GM21529 (cell line): ENCODE results near the gene RABL6.
"Not testable (repeated sequence)": the region's sequence is repeated elsewhere in the genome, so short reads cannot be mapped to it uniquely, and the experiment has no call there.

Source experiments
- ATAC-seq: cut with Tn5 transposase; IDR thresholded peaks from one replicate; pipeline ENCODE4 v1.9.1; 2021; ENCODE audit not compliant: unreplicated experiment

Gene RABL6

GRCh38 chr9:136833381-136834048 lies 25.8 kb downstream of the RABL6 start:
- ATAC-seq, result not testable (repeated sequence)

- no peak for ATAC-seq
These were observed 27.6 kb downstream of the RABL6 start for GRCh38 chr9:136835162-136835931.

DNA sequence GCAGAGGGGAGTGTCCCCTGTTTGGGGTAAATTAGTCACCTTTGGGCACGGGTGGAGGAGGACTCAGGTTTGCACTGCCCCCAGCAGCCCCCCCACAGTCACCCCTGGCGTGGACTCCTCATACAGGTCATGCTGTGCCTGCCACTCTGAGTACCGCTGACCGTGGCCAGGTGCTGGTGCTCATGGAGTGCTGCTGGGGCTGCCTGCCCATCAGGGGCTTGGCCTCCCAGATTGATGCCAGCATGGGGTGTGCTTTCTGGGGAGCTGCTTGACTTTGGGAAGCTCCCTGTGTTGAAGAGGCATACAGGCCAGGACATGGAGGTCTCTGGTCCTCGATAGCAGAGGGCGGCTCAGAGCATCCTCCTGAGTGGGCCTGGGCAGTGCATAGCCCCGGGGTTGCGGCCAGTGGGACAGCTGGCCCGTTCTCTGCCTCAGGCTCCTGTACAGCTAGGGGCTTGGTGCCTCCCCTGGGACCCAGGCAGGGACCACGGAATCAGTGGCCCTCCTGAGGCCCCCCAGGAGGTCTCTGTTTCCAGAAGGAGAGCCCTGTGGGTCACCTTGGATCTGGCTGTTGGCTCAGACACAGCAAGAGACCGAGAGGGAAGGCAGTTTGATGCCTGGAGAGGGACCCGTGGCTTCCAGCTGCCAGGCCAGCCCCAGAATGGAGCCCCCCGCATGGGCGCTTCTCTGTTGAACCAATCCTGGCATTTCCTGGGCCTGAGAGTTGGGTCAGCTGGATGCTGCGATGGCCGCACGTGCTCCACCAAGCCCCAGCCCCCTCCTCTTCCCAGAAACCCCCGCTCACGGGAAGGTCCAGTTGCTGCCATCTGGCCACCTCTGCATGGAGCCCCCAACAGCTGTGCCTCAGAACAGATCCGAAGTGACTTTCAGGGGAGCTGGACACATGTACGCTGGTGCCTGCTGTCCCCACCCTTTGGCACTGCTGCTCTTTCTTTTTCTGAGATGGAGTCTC lies 28.5 kb downstream of the RABL6 start:
- no peak for ATAC-seq

DNA sequence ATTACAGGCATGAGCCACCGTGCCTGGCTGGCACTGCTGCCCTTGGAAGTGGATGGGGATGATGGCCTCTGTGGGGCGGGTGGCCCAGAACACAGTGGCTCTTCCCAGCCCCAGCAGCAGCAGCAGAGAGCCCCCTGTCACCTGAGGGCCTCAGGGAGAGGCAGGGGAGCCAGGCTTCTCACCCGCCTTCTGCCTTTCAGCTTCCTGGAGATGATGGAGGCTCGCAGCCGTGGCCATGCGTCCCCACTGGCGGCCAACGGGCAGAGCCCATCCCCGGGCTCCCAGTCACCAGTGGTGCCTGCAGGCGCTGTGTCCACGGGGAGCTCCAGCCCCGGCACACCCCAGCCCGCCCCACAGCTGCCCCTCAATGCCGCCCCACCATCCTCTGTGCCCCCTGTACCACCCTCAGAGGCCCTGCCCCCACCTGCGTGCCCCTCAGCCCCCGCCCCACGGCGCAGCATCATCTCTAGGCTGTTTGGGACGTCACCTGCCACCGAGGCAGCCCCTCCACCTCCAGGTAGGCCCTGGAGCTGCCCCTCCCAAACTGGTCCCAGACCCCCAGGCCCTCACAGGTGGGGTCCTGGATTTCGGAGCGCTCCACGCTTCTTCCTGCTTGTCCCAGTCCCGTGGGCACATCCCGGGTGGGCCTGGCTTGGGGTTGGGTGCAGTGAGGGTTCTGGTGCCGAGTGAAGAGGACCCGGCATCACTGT lies 29.6 kb downstream of the RABL6 start:
- no peak for ATAC-seq

- ATAC-seq, result not testable (repeated sequence)
These were observed 30.1 kb downstream of the RABL6 start for GRCh38 chr9:136837856-136838277.

GRCh38 chr9:136838314-136839228 lies 30.8 kb downstream of the RABL6 start:
- no peak for ATAC-seq

DNA sequence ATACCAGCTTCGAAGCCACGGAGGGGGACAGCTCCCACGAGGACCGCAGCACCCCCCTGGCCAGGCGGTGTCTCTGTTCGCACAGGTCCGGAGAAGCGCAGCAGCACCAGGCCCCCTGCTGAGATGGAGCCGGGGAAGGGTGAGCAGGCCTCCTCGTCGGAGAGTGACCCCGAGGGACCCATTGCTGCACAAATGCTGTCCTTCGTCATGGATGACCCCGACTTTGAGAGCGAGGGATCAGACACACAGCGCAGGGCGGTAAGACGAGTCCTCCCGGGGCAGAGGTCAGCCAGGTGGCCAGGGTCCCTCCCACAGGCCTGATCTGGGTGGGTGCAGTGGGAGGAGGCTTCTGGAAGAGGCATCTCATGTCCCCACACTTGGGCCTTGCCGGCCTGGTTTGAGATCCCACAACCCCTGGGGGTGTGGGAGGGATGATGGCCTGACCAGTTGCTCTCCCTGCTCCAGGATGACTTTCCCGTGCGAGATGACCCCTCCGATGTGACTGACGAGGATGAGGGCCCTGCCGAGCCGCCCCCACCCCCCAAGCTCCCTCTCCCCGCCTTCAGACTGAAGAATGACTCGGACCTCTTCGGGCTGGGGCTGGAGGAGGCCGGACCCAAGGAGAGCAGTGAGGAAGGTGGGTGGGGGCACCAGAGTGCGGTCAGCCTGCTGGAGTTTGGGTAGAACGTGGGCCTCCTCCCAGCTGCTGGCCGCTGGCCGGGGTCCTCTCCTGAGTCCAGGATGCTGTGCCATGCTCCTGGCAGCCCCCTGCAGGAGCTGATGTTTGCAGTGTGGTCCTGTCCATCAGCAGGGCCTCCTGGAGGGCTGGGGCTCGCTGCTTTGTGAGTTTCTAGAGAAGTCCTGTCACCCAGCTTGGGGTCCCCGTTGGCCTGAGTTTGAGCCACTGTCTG lies 31.7 kb downstream of the RABL6 start:
- ATAC-seq, result no peak

GRCh38 chr9:136840140-136840876 lies 32.6 kb downstream of the RABL6 start:
- no peak for ATAC-seq

- ATAC-seq, result no peak
These were observed 33.3 kb downstream of the RABL6 start for GRCh38 chr9:136840877-136841645.

GRCh38 chr9:136841646-136842379 lies 34.1 kb downstream of the RABL6 start:
- not testable (repeated sequence) for ATAC-seq

DNA sequence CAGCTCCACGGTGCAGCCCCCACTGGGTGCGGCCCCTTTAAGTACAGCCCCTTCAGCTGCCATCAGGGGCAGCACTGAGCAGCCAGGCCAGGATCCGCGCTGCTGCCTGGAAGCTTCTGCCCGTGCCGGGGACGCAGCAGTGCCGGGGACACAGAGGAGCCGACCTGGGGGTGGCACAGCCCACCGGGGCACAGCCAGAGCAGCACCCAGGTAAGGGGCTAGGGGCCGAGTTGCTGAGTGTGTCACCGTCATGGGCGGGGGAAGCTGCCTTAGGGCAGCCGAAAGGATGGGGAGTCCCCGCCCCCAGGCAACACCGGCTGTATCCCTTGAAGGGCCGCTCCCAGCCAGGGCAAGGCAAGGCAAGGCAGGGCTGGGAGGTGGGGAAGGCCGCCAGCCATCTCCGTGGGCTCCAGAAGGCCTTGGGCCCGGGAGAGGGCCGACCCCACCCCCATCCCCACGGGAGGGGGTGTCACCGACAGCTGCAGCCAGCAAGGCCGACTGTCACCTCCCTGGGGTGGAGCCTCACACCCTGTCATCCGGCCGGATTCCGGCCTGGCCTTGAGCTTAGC lies 34.7 kb downstream of the RABL6 start, which contains the start of gene AJM1:
TSS of gene AJM1 (plus strand) at position 99 of the 569 bp plus-strand sequence. CDS start 1,937 bp downstream, outside the sequence.
- ATAC-seq, result peak; percentile 71

DNA sequence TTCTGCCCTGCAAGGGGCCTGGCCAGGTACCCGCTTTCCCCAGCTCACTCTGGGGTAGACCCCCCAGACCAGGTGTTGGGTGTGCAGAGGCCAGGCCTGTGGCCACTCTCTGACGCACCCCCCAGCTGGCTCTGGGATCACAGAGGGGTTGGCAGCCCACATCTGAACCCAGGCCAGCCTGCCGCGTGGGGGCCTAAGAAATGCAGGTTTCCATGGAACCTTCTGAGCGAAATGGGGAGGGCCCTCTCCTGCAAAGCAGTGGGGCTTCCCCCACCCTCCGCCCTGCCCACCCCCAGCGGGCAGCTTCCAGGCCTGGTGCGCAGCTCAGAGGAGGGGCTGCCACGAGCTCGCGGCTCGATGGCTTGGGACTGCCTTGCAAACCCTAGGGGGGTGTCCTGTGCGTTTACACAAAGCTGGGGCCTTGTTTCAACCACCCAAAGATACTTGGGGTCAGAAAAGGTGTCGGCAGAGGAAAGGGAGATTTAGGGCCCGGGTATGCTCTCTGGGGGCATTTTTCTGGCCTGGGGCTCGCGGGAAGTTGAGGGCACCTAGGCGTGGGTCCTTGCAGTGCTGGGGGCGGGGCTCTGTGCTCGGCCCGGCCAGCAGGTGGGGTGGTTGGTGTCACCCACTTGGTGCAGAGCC lies 35.5 kb downstream of the RABL6 start:
- ATAC-seq, result not testable (repeated sequence)

DNA sequence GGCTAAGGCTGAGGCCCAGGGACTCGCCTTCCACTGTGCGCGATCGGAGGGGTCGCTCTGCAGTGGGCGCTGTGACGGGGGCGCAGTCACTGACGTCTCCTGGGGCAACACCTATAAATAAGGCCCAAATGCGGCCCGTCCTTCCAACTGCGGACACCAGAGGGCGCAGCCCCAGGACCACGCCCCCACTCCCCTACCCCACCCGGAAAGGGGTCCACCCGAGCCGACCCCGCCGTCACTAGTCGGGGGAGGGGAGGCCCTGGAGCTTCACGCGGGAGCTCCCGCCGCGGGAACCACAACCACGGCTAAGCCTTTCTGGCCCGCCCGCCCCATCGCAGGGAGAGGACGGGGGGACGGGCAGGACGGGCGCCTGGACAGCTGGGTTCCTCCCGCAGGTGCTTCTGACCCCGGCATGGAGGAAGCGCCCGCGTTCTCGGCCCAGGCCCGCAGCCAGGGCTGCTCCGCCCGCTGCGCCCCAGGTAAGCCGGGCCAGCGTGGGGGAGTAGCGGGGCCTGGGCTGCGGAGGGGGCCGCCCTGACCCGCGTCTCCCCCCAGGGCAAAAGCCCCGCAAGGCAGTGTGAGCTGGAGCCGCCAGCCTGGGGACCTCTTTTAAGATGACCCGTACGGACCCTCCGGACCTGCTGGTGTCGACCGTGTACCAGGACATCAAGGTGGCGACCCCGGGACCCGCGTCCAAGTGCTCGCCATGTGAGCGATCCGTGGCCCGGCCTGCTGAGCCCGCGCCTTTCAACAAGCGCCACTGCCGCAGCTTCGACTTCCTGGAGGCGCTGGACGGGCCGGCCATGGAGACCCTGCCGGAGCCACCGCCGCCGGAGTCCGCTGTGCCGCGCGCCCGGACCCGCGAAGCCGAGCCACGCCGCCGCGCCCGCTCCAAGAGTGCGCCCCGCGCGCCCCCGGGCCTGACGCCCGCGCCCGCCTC lies 36.3 kb downstream of the RABL6 start:
- ATAC-seq, result not testable (repeated sequence)

DNA sequence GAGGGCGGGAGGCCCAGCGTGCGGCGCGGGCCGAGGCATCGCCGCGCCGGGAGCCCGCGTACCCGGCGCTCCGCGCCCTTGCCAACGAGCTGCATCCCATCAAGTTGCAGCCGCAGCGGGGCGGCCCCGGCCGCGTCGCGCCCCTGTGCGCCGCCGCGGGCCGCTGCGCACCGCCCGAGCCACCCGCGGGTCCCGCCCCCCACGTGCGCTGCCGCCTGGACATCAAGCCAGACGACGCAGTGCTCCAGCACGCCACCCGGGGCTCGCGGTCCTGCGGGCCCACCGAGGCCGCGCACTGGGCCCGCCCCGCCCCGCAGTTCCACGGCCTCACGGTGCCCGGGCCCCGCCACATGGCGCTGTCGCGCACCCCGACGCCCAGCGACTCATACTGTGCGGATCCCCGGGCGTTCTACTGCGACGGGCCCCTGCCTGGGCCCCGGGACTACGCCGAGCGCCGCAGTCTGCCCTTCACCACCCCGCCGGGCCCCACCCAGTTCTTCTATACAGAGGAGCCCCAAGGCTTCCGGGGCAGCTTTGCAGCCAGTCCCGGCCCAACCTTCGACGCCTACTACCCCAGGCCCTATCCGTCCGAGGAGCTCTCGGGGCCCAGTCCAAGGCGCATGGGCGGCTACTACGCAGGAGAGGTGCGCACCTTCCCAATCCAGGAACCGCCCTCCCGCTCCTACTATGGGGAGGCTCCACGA lies 37.2 kb downstream of the RABL6 start:
- no peak for ATAC-seq
